Smooth muscle cell of trachea (primary cell): ENCODE data around the gene SLC25A38. TPM values are rescaled to one million over a fixed set of nuclear protein-coding genes. Genes with fewer than 3 reads are reported as not detected.

Experiments
- total RNA-seq: library from RNA; depleted of rRNA; stranded (reverse); fragments of >200 nt; gene quantifications from 2 replicates; pipeline ENCODE4 v1.2.1, GENCODE V29; 2014

Gene SLC25A38
- 15.6 and 24.3 TPM in 2 replicates for total RNA-seq

GRCh38 chr3:39383045-39383880, at the start of gene SLC25A38:
Gene SLC25A38 (plus strand): TSS chr3:39383370. CDS start chr3:39383725, 355 bp downstream.

GRCh38 chr3:39406368-39407258, 23.4 kb downstream of the SLC25A38 start, which contains the start of gene RPSA:
Gene RPSA (plus strand): TSS chr3:39406720. CDS start chr3:39407654, 934 bp downstream.

Other genes with a start within 250 kb of the SLC25A38 start
- gene CSRNP1, start 229.8 kb upstream of the SLC25A38 start, total RNA-seq = 2.5 and 9.1 TPM in 2 replicates
- gene XIRP1, start 190.8 kb upstream of the SLC25A38 start, total RNA-seq = under 0.01 TPM in 1 of 2 replicates, not detected in the other
- gene CX3CR1, start 103.3 kb upstream of the SLC25A38 start, total RNA-seq = not detected in 2 replicates
- gene CCR8, start 53.7 kb upstream of the SLC25A38 start, total RNA-seq = not detected in 2 replicates
- 1,241 and 1,538 TPM in 2 replicates for gene RPSA, start 23.4 kb downstream of the SLC25A38 start, total RNA-seq
- under 0.01 TPM in 1 of 2 replicates, not detected in the other for gene MOBP, start 84.3 kb downstream of the SLC25A38 start, total RNA-seq